HEK293 (cell line): ENCODE data around the gene AAR2.

Experiments
- CTCF ChIA-PET: fragments of 350-600 bp; formaldehyde crosslinking; extraction: SDS; loops from one replicate; lab custom pipeline; 2021; ENCODE audit warnings: antibody characterized with exemption; lab: Yijun Ruan, JAX
- POLR2A ChIA-PET: fragments of 300-600 bp; formaldehyde crosslinking; extraction: SDS; loops from one replicate; lab custom pipeline; 2020; ENCODE audit warnings: antibody characterized with exemption, inconsistent platforms; lab: Yijun Ruan, JAX
- H3K27ac ChIP-seq: fragments of 200-500 bp; sonication (Bioruptor generic); 2 replicates; pipeline ENCODE4 v1.5.1; 2014; ENCODE audit warnings: low read depth, low read length, control low read depth, inconsistent platforms; ENCODE audit errors: extremely low read depth
- H3K36me3 ChIP-seq, 2 experiments: fragments of 200-500 bp in 1 of 2; sonication (Bioruptor generic) in 1 of 2; 1 replicate in 1 of 2; 2 replicates in 1 of 2; pipeline ENCODE4 v1.5.1; 2014 to 2017; ENCODE audit warnings: inconsistent platforms in 2 of 2, low read length in 2 of 2; ENCODE audit not compliant: control insufficient read depth in 2 of 2, insufficient read depth in 1 of 2
- H3K4me1 ChIP-seq: fragments of 200-500 bp; sonication (Bioruptor generic); 2 replicates; pipeline ENCODE4 v1.5.1; 2014; ENCODE audit warnings: mild to moderate bottlenecking, low read length, inconsistent platforms; ENCODE audit not compliant: control insufficient read depth, insufficient read depth
- H3K4me3 ChIP-seq: 2 replicates; pipeline ENCODE4 v1.5.1; 2011; ENCODE audit warnings: low read depth, mild to moderate bottlenecking, control low read depth, low read length, moderate library complexity
- H3K9me3 ChIP-seq: fragments of 200-500 bp; sonication (Bioruptor generic); 2 replicates; pipeline ENCODE4 v1.5.1; 2014; ENCODE audit warnings: low read depth, low read length, inconsistent platforms; ENCODE audit not compliant: control insufficient read depth, insufficient read depth
- FEZF1 ChIP-seq: fragments of 450-650 bp; formaldehyde crosslinking; IDR thresholded peaks from 2 replicates; pipeline ENCODE4 v1.5.1; 2016; ENCODE audit warnings: missing biosample characterization, missing genetic modification characterization
- KLF1 ChIP-seq: fragments of 450-650 bp; formaldehyde crosslinking; IDR thresholded peaks from 2 replicates; pipeline ENCODE4 v1.5.1; 2016; ENCODE audit warnings: missing biosample characterization, missing genetic modification characterization
- MEIS1 ChIP-seq: sonication (generic); formaldehyde crosslinking; IDR thresholded peaks from 2 replicates; pipeline ENCODE4 v1.8.1; 2022; ENCODE audit warnings: missing genetic modification reagents, mild to moderate bottlenecking, borderline replicate concordance
- MYNN ChIP-seq: fragments of 450-650 bp; formaldehyde crosslinking; IDR thresholded peaks from 2 replicates; pipeline ENCODE4 v1.5.1; 2016; ENCODE audit warnings: missing biosample characterization, missing genetic modification characterization, borderline replicate concordance
- OSR2 ChIP-seq: fragments of 450-650 bp; formaldehyde crosslinking; IDR thresholded peaks from 2 replicates; pipeline ENCODE4 v1.5.1; 2016; ENCODE audit warnings: missing biosample characterization, missing genetic modification characterization
- ZNF211 ChIP-seq: fragments of 450-650 bp; formaldehyde crosslinking; IDR thresholded peaks from 2 replicates; pipeline ENCODE4 v1.5.1; 2016; ENCODE audit warnings: low read depth, missing biosample characterization, missing genetic modification characterization
- ZNF266 ChIP-seq: fragments of 450-650 bp; formaldehyde crosslinking; IDR thresholded peaks from 2 replicates; pipeline ENCODE4 v1.5.1; 2016; ENCODE audit warnings: missing biosample characterization, missing genetic modification characterization, low read depth
- ZNF324 ChIP-seq: fragments of 450-650 bp; formaldehyde crosslinking; IDR thresholded peaks from 2 replicates; pipeline ENCODE4 v1.5.1; 2016; ENCODE audit warnings: missing biosample characterization, missing genetic modification characterization
- ZNF391 ChIP-seq: fragments of 450-650 bp; formaldehyde crosslinking; IDR thresholded peaks from 2 replicates; pipeline ENCODE4 v1.5.1; 2016; ENCODE audit warnings: low read depth, missing biosample characterization, missing genetic modification characterization, borderline replicate concordance
- ZNF501 ChIP-seq: fragments of 450-650 bp; formaldehyde crosslinking; IDR thresholded peaks from 2 replicates; pipeline ENCODE4 v1.5.1; 2016; ENCODE audit warnings: missing biosample characterization, missing genetic modification characterization
- ZNF555 ChIP-seq: fragments of 450-650 bp; formaldehyde crosslinking; conservative IDR thresholded peaks from 2 replicates; pipeline ENCODE4 v1.5.1; 2017; ENCODE audit warnings: missing biosample characterization, mild to moderate bottlenecking, missing genetic modification characterization, inconsistent platforms
- ZNF561 ChIP-seq: fragments of 450-650 bp; IDR thresholded peaks from 2 replicates; pipeline ENCODE4 v1.5.1; 2018; ENCODE audit warnings: missing biosample characterization, missing genetic modification characterization, borderline replicate concordance
- TF ChIP-seq, protein P1 (sequence below): fragments of 450-650 bp; formaldehyde crosslinking; optimal IDR thresholded peaks from 2 replicates; pipeline ENCODE3; 2016; ENCODE audit warnings: missing biosample characterization, mild to moderate bottlenecking, missing genetic modification characterization
- TF ChIP-seq, protein P2 (sequence below): fragments of 450-650 bp; formaldehyde crosslinking; IDR thresholded peaks from 2 replicates; pipeline ENCODE4 v1.5.1; 2017; ENCODE audit warnings: missing biosample characterization, missing genetic modification characterization
- TF ChIP-seq, protein P3 (sequence below): fragments of 450-650 bp; formaldehyde crosslinking; IDR thresholded peaks from 2 replicates; pipeline ENCODE4 v1.5.1; 2016; ENCODE audit warnings: missing biosample characterization, missing genetic modification characterization
- TF ChIP-seq, protein P4 (sequence below): fragments of 450-650 bp; formaldehyde crosslinking; IDR thresholded peaks from 2 replicates; pipeline ENCODE4 v1.5.1; 2017; ENCODE audit warnings: missing biosample characterization, mild to moderate bottlenecking, missing genetic modification characterization, moderate library complexity
- TF ChIP-seq, protein P5 (sequence below): fragments of 450-650 bp; formaldehyde crosslinking; IDR thresholded peaks from 2 replicates; pipeline ENCODE4 v1.5.1; 2016; ENCODE audit warnings: missing biosample characterization, missing genetic modification characterization, borderline replicate concordance

Gene AAR2

DNA sequence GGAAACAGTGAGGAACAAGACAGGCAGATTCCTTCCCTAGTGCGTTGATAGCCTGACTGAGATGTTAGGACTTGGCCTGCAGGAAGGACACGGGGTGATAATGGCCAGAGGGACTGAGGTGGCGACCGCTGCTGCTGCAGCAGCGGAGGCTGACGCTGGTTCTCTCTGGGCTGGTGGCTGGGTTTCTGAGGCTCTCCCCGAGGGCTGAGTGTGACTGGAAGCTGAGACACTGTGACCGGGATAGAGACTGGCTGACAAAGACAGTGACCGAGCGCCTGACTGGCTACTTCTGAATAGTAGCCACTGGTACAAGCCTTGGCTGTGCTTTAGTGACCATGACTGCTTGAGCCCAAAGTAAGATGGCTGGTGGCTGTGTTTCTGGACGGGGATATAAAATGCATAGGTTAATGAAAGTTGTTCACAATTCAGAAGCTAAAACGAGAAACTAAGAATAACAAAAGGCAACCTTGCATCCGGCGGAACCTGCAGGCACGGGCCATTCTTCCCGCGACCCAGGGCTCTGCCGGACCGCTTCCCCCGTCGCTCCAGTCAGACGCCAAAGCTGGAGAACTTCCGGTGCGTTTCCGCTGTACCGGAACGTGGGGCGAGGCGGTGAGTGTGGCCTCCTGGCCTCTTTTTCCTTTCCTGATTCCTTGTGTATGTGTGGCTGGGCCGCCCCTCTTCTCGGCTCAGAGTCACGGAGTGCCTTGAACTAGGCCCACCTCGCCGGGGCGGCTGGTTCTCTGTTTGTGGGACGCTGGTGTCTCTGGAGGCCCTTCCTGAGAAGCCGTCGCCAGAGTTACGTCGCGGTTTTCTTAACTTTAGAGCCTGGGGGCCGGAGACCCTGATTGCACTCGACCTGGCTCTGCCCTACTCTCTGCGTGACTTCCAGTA is at the start of gene AAR2 (continued):
- TF ChIP-seq OSR2 (tag by site-specific recombination) = peak; percentile 27; the same call in 1 of the 2 replicates
- TF ChIP-seq, protein P1, sequence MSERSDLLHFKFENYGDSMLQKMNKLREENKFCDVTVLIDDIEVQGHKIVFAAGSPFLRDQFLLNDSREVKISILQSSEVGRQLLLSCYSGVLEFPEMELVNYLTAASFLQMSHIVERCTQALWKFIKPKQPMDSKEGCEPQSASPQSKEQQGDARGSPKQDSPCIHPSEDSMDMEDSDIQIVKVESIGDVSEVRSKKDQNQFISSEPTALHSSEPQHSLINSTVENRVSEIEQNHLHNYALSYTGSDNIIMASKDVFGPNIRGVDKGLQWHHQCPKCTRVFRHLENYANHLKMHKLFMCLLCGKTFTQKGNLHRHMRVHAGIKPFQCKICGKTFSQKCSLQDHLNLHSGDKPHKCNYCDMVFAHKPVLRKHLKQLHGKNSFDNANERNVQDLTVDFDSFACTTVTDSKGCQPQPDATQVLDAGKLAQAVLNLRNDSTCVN (tag by site-specific recombination) = peak; percentile 23

DNA sequence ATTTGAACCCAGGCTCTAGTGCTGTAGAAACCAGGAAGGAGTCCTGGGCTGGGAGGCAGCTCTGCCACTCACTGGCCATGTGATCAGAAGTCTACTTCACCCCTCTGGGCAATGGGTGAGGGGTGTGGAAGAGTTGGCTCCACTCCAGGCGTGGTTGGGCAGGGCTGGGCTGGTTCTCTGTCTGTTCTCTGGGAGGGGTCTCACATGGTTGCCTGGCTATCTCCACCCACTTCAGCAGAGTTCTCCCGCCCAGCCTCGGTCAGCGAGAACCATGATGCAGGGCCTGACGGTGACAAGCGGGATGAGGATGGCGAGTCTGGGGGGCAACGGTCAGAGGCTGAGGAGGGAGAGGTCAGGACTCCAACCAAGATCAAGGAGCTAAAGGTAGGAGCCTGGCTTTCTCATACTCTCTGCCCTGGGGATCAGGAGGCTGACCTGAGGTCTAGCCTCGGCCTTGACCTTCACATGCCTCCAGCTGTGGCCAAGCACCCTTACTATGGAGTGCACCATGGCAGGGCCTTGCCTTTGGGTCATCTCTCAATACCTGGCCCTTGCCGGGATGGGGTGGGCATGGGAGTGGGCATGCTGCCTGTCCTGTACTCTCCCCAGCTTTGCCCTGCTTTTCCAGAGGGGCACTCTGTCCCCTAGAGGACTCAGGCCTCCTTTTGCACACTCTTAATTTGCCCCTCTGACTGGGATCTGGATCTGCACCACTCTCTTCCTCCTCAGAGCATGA is 42.1 kb upstream of the AAR2 start:
- no peaks in the 10 kb centered on the region for H3K9me3 ChIP-seq
- 0 out of 2 replicates have a peak, but pooled peaks have one; percentile 27 for TF ChIP-seq KLF1 (tag by site-specific recombination)
- TF ChIP-seq ZNF324 (tag by site-specific recombination) = no peak
- no peak for TF ChIP-seq MYNN
- TF ChIP-seq ZNF266 = no peak
- TF ChIP-seq, protein P2, sequence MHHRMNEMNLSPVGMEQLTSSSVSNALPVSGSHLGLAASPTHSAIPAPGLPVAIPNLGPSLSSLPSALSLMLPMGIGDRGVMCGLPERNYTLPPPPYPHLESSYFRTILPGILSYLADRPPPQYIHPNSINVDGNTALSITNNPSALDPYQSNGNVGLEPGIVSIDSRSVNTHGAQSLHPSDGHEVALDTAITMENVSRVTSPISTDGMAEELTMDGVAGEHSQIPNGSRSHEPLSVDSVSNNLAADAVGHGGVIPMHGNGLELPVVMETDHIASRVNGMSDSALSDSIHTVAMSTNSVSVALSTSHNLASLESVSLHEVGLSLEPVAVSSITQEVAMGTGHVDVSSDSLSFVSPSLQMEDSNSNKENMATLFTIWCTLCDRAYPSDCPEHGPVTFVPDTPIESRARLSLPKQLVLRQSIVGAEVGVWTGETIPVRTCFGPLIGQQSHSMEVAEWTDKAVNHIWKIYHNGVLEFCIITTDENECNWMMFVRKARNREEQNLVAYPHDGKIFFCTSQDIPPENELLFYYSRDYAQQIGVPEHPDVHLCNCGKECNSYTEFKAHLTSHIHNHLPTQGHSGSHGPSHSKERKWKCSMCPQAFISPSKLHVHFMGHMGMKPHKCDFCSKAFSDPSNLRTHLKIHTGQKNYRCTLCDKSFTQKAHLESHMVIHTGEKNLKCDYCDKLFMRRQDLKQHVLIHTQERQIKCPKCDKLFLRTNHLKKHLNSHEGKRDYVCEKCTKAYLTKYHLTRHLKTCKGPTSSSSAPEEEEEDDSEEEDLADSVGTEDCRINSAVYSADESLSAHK (tag by site-specific recombination) = no peak
- ChIA-PET POLR2A (interaction anchor here (0.5 kb wide), 1 partner anchor 296 kb away, joined by 4 read pairs; no protein-coding TSS in a partner anchor), CTCF (interaction anchor here (1.0 to 2.1 kb wide), 4 partner anchors 8 to 239 kb away, joined by 3 to 25 read pairs (median 4); no protein-coding TSS in a partner anchor)
- H3K4me3 ChIP-seq = no peak overlapping the region
- peaks cover 0 to 63% of the 10 kb centered on the region in 2 experiments; a peak in 1 of 3 replicates for H3K36me3 ChIP-seq
- no peaks in the 10 kb centered on the region for H3K4me1 ChIP-seq
- no peak overlapping the region for H3K27ac ChIP-seq

DNA sequence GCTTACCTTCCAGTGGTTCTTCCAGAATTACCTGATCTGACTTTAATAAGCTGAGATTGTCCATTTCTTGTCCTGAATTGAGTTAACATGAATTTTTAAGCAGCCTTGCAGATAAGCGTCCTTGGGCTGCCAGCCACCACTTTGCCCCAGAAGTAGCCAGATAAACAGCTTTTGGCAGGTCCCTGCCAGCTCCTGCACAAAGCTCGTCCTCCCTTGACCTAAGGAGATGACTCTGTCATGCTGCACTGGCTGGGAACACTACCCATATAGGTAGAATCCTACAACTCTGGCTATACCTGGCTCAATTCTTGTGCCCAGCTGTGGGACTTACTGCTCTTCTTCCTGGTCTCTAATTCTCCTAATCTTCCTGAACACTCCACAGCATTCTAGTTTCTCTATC is 39.6 kb upstream of the AAR2 start:
- Histone ChIP-seq H3K36me3 (peaks cover 0 to 47% of the 10 kb centered on the region in 2 experiments; a peak in 1 of 3 replicates), H3K4me3 (no peak overlapping the region), H3K9me3 (no peaks in the 10 kb centered on the region), H3K4me1 (no peaks in the 10 kb centered on the region), H3K27ac (no peak overlapping the region)
- CTCF ChIA-PET = interaction anchor here (0.6 to 7.9 kb wide), 6 partner anchors 20 to 307 kb away, joined by 3 to 101 read pairs (median 3); no protein-coding TSS in a partner anchor
- TF ChIP-seq, protein P3, sequence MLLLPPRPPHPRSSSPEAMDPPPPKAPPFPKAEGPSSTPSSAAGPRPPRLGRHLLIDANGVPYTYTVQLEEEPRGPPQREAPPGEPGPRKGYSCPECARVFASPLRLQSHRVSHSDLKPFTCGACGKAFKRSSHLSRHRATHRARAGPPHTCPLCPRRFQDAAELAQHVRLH (tag by site-specific recombination) = no peak
- POLR2A ChIA-PET = no interaction called here

DNA sequence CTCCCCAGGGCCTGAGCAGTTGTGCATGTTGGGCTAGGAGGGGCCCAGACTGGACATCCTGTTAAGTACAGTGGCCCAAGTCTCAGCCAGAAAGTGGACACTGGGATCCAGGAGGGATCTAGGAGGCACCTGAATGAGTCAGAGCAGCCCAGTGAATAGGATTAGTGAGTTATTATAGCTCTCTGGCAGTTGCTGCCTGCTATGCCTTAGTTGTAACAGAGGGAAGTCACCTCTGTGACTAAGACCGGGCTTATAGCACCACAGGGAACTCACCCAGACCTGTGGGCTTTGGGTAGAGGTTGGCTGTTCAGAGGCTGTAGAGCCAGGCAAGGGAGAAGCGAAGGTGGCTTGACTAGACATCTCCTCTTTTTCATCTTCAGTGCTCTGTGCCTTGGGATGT is 39.0 kb upstream of the AAR2 start:
- H3K4me3 ChIP-seq = no peak overlapping the region
- no peaks in the 10 kb centered on the region for H3K4me1 ChIP-seq
- no peak overlapping the region for H3K27ac ChIP-seq
- H3K36me3 ChIP-seq = peaks cover 0 to 47% of the 10 kb centered on the region in 2 experiments; a peak in 2 of 3 replicates
- no peaks in the 10 kb centered on the region for H3K9me3 ChIP-seq
- ChIA-PET POLR2A (no interaction called here), CTCF (interaction anchor here (0.8 to 7.9 kb wide), 4 partner anchors 19 to 204 kb away, joined by 3 to 101 read pairs (median 6); no protein-coding TSS in a partner anchor)
- TF ChIP-seq MEIS1 (CRISPR knock-in tag) (no peak), FEZF1 (tag by site-specific recombination) (no peak), ZNF391 (tag by site-specific recombination) (no peak), ZNF561 (no peak), ZNF555 (tag by site-specific recombination) (no peak), ZNF211 (no peak), ZNF501 (tag by site-specific recombination) (no peak)
- TF ChIP-seq, protein P4, sequence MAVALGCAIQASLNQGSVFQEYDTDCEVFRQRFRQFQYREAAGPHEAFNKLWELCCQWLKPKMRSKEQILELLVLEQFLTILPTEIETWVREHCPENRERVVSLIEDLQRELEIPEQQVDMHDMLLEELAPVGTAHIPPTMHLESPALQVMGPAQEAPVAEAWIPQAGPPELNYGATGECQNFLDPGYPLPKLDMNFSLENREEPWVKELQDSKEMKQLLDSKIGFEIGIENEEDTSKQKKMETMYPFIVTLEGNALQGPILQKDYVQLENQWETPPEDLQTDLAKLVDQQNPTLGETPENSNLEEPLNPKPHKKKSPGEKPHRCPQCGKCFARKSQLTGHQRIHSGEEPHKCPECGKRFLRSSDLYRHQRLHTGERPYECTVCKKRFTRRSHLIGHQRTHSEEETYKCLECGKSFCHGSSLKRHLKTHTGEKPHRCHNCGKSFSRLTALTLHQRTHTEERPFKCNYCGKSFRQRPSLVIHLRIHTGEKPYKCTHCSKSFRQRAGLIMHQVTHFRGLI (tag by site-specific recombination) = no peak
- TF ChIP-seq, protein P5, sequence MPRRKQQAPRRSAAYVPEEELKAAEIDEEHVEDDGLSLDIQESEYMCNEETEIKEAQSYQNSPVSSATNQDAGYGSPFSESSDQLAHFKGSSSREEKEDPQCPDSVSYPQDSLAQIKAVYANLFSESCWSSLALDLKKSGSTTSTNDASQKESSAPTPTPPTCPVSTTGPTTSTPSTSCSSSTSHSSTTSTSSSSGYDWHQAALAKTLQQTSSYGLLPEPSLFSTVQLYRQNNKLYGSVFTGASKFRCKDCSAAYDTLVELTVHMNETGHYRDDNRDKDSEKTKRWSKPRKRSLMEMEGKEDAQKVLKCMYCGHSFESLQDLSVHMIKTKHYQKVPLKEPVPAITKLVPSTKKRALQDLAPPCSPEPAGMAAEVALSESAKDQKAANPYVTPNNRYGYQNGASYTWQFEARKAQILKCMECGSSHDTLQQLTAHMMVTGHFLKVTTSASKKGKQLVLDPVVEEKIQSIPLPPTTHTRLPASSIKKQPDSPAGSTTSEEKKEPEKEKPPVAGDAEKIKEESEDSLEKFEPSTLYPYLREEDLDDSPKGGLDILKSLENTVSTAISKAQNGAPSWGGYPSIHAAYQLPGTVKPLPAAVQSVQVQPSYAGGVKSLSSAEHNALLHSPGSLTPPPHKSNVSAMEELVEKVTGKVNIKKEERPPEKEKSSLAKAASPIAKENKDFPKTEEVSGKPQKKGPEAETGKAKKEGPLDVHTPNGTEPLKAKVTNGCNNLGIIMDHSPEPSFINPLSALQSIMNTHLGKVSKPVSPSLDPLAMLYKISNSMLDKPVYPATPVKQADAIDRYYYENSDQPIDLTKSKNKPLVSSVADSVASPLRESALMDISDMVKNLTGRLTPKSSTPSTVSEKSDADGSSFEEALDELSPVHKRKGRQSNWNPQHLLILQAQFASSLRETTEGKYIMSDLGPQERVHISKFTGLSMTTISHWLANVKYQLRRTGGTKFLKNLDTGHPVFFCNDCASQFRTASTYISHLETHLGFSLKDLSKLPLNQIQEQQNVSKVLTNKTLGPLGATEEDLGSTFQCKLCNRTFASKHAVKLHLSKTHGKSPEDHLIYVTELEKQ (tag by site-specific recombination) = no peak
